WTC11 (cell line): ENCODE results near the gene TMEM245. TPM values are rescaled to one million over a fixed set of nuclear protein-coding genes. Genes with fewer than 3 reads are reported as not detected.
A peak's percentile ranks its signal among the peaks of the same experiment; 100 is the strongest.

Source experiments
- ATAC-seq: fragments of 200-7000 bp; cut with Tn5 transposase; 2 replicates; pipeline ENCODE4 v1.10.0; 2021; ENCODE audit warnings: mild to moderate bottlenecking, moderate library complexity
- CTCF ChIA-PET: fragments of 300-600 bp; sonication (Branson Sonifier 250); formaldehyde crosslinking; loops from one replicate; lab custom pipeline; 2021; ENCODE audit warnings: antibody characterized with exemption; lab: Charles Lee
- POLR2A ChIA-PET: fragments of 350-600 bp; sonication (Branson Sonifier 250); formaldehyde crosslinking; loops from one replicate; lab custom pipeline; 2021; ENCODE audit warnings: antibody characterized with exemption; lab: Charles Lee
- DNase-seq: peaks from one replicate; pipeline ENCODE4 v3.0.0; 2021; ENCODE audit warnings: low spot score
- H3K27ac Mint-ChIP-seq: 2 replicates; pipeline ENCODE4 v1.8.0; 2021; ENCODE audit warnings: mixed read lengths
- H3K27me3 Mint-ChIP-seq: 2 replicates; pipeline ENCODE4 v1.8.0; 2021; ENCODE audit warnings: low read depth, mild to moderate bottlenecking, moderate library complexity, mixed read lengths
- H3K36me3 Mint-ChIP-seq: 2 replicates; pipeline ENCODE4 v1.8.0; 2021; ENCODE audit warnings: mixed read lengths
- H3K4me1 Mint-ChIP-seq: 2 replicates; pipeline ENCODE4 v1.8.0; 2022; ENCODE audit warnings: mixed read lengths
- H3K4me3 Mint-ChIP-seq: 2 replicates; pipeline ENCODE4 v1.8.0; 2021; ENCODE audit warnings: mild to moderate bottlenecking, moderate library complexity, mixed read lengths
- H3K9me3 Mint-ChIP-seq: 2 replicates; pipeline ENCODE4 v1.8.0; 2021; ENCODE audit warnings: mixed read lengths
- E2F5 ChIP-seq: sonication (generic); formaldehyde crosslinking; IDR thresholded peaks from 2 replicates; pipeline ENCODE4 v1.8.1; 2022; ENCODE audit warnings: mild to moderate bottlenecking, moderate library complexity, missing genetic modification reagents
- GTF2I ChIP-seq: fragments of 250-450 bp; sonication (Bioruptor Pico); conservative IDR thresholded peaks from 2 replicates; pipeline ENCODE4 v1.4.0; 2021; ENCODE audit warnings: mild to moderate bottlenecking
- IRF2 ChIP-seq: sonication (generic); formaldehyde crosslinking; IDR thresholded peaks from 2 replicates; pipeline ENCODE4 v1.8.0; 2022; ENCODE audit warnings: low read depth, missing genetic modification reagents, borderline replicate concordance
- NFE2L1 ChIP-seq: sonication (generic); formaldehyde crosslinking; IDR thresholded peaks from 2 replicates; pipeline ENCODE4 v1.8.1; 2023; ENCODE audit warnings: missing genetic modification reagents
- NR1H2 ChIP-seq: sonication (generic); formaldehyde crosslinking; IDR thresholded peaks from 2 replicates; pipeline ENCODE4 v1.9.0; 2021; ENCODE audit warnings: mild to moderate bottlenecking, moderate library complexity, missing genetic modification reagents
- RORB ChIP-seq: fragments of 250-450 bp; sonication (Bioruptor Pico); IDR thresholded peaks from 2 replicates; pipeline ENCODE4 v1.9.0; 2021; ENCODE audit warnings: mild to moderate bottlenecking
- SP1 ChIP-seq: sonication (generic); formaldehyde crosslinking; conservative IDR thresholded peaks from 2 replicates; pipeline ENCODE4 v1.8.1; 2022; ENCODE audit warnings: missing genetic modification reagents
- ZNF317 ChIP-seq: sonication (generic); formaldehyde crosslinking; IDR thresholded peaks from 2 replicates; pipeline ENCODE4 v1.8.1; 2023; ENCODE audit warnings: low read depth, mild to moderate bottlenecking, moderate library complexity, missing genetic modification reagents, borderline replicate concordance
- ZNF423 ChIP-seq: fragments of 250-450 bp; sonication (Bioruptor Pico); IDR thresholded peaks from 2 replicates; pipeline ENCODE4 v2.1.2; 2022; ENCODE audit warnings: mild to moderate bottlenecking, moderate library complexity
- total RNA-seq: library from RNA; stranded (reverse); gene quantifications from 3 replicates; pipeline ENCODE4 v1.2.3, GENCODE V29; 2021
- TF ChIP-seq, protein P1 (sequence below): sonication (generic); formaldehyde crosslinking; IDR thresholded peaks from 2 replicates; pipeline ENCODE4 v1.8.0; 2023; ENCODE audit warnings: missing genetic modification reagents, mild to moderate bottlenecking, borderline replicate concordance
- TF ChIP-seq, protein P2 (sequence below): fragments of 250-450 bp; sonication (Bioruptor Pico); IDR thresholded peaks from 2 replicates; pipeline ENCODE4 v2.1.2; 2022; ENCODE audit warnings: mild to moderate bottlenecking, moderate library complexity
- TF ChIP-seq, protein P3 (sequence below): fragments of 250-450 bp; sonication (Bioruptor Pico); IDR thresholded peaks from 2 replicates; pipeline ENCODE4 v1.9.0; 2021; ENCODE audit warnings: mild to moderate bottlenecking
- TF ChIP-seq, protein P4 (sequence below): sonication (generic); formaldehyde crosslinking; IDR thresholded peaks from 2 replicates; pipeline ENCODE4 v1.8.1; 2023; ENCODE audit warnings: mild to moderate bottlenecking, missing genetic modification reagents, moderate library complexity
- TF ChIP-seq, protein P5 (sequence below): sonication (generic); formaldehyde crosslinking; IDR thresholded peaks from 2 replicates; pipeline ENCODE4 v1.8.1; 2023; ENCODE audit warnings: mild to moderate bottlenecking, missing genetic modification reagents, moderate library complexity
- TF ChIP-seq, protein P6 (sequence below): fragments of 250-450 bp; sonication (Bioruptor Pico); IDR thresholded peaks from 2 replicates; pipeline ENCODE4 v1.8.0; 2021; ENCODE audit warnings: mild to moderate bottlenecking

Gene TMEM245
- total RNA-seq, 1 experiment from 2014 or later, result 40.8 TPM

- ATAC-seq (peak; percentile 47), DNase-seq (no peak)
- Mint-ChIP-seq H3K4me3 (peak overlapping the region; percentile 56), H3K36me3 (peaks cover 7% of the 10 kb centered on the region; the same call in 1 of the 2 replicates), H3K27ac (no peak overlapping the region), H3K27me3 (peaks cover 48% of the 10 kb centered on the region), H3K9me3 (peaks cover 11% of the 10 kb centered on the region), H3K4me1 (peaks cover 9% of the 10 kb centered on the region)
- CTCF ChIA-PET, result interaction anchor here (0.7 to 5.8 kb wide), 9 partner anchors 17 to 274 kb away, joined by 3 to 37 read pairs (median 3); no protein-coding TSS in a partner anchor
- TF ChIP-seq, protein P1, sequence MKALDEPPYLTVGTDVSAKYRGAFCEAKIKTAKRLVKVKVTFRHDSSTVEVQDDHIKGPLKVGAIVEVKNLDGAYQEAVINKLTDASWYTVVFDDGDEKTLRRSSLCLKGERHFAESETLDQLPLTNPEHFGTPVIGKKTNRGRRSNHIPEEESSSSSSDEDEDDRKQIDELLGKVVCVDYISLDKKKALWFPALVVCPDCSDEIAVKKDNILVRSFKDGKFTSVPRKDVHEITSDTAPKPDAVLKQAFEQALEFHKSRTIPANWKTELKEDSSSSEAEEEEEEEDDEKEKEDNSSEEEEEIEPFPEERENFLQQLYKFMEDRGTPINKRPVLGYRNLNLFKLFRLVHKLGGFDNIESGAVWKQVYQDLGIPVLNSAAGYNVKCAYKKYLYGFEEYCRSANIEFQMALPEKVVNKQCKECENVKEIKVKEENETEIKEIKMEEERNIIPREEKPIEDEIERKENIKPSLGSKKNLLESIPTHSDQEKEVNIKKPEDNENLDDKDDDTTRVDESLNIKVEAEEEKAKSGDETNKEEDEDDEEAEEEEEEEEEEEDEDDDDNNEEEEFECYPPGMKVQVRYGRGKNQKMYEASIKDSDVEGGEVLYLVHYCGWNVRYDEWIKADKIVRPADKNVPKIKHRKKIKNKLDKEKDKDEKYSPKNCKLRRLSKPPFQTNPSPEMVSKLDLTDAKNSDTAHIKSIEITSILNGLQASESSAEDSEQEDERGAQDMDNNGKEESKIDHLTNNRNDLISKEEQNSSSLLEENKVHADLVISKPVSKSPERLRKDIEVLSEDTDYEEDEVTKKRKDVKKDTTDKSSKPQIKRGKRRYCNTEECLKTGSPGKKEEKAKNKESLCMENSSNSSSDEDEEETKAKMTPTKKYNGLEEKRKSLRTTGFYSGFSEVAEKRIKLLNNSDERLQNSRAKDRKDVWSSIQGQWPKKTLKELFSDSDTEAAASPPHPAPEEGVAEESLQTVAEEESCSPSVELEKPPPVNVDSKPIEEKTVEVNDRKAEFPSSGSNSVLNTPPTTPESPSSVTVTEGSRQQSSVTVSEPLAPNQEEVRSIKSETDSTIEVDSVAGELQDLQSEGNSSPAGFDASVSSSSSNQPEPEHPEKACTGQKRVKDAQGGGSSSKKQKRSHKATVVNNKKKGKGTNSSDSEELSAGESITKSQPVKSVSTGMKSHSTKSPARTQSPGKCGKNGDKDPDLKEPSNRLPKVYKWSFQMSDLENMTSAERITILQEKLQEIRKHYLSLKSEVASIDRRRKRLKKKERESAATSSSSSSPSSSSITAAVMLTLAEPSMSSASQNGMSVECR (CRISPR knock-in tag), result no peak
- no peak for TF ChIP-seq ZNF317 (CRISPR knock-in tag)
- TF ChIP-seq SP1 (CRISPR knock-in tag), result no peak; the same call in 1 of the 2 replicates
- TF ChIP-seq, protein P2, sequence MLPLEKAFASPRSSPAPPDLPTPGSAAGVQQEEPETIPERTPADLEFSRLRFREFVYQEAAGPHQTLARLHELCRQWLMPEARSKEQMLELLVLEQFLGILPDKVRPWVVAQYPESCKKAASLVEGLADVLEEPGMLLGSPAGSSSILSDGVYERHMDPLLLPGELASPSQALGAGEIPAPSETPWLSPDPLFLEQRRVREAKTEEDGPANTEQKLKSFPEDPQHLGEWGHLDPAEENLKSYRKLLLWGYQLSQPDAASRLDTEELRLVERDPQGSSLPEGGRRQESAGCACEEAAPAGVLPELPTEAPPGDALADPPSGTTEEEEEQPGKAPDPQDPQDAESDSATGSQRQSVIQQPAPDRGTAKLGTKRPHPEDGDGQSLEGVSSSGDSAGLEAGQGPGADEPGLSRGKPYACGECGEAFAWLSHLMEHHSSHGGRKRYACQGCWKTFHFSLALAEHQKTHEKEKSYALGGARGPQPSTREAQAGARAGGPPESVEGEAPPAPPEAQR (CRISPR knock-in tag), result no peak
- TF ChIP-seq, protein P3, sequence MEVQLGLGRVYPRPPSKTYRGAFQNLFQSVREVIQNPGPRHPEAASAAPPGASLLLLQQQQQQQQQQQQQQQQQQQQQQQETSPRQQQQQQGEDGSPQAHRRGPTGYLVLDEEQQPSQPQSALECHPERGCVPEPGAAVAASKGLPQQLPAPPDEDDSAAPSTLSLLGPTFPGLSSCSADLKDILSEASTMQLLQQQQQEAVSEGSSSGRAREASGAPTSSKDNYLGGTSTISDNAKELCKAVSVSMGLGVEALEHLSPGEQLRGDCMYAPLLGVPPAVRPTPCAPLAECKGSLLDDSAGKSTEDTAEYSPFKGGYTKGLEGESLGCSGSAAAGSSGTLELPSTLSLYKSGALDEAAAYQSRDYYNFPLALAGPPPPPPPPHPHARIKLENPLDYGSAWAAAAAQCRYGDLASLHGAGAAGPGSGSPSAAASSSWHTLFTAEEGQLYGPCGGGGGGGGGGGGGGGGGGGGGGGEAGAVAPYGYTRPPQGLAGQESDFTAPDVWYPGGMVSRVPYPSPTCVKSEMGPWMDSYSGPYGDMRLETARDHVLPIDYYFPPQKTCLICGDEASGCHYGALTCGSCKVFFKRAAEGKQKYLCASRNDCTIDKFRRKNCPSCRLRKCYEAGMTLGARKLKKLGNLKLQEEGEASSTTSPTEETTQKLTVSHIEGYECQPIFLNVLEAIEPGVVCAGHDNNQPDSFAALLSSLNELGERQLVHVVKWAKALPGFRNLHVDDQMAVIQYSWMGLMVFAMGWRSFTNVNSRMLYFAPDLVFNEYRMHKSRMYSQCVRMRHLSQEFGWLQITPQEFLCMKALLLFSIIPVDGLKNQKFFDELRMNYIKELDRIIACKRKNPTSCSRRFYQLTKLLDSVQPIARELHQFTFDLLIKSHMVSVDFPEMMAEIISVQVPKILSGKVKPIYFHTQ (CRISPR knock-in tag), result no peak
- TF ChIP-seq IRF2 (CRISPR knock-in tag), result no peak
- TF ChIP-seq E2F5, result no peak
- no peak for TF ChIP-seq NR1H2 (CRISPR knock-in tag)
- no peak for TF ChIP-seq NFE2L1 (CRISPR knock-in tag)
- TF ChIP-seq GTF2I (CRISPR knock-in tag), result 0 out of 2 replicates have a peak, but pooled peaks have one; percentile 75
- TF ChIP-seq, protein P4, sequence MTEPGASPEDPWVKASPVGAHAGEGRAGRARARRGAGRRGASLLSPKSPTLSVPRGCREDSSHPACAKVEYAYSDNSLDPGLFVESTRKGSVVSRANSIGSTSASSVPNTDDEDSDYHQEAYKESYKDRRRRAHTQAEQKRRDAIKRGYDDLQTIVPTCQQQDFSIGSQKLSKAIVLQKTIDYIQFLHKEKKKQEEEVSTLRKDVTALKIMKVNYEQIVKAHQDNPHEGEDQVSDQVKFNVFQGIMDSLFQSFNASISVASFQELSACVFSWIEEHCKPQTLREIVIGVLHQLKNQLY (CRISPR knock-in tag), result no peak
- TF ChIP-seq, protein P5, sequence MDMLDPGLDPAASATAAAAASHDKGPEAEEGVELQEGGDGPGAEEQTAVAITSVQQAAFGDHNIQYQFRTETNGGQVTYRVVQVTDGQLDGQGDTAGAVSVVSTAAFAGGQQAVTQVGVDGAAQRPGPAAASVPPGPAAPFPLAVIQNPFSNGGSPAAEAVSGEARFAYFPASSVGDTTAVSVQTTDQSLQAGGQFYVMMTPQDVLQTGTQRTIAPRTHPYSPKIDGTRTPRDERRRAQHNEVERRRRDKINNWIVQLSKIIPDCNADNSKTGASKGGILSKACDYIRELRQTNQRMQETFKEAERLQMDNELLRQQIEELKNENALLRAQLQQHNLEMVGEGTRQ, result no peak
- peak; percentile 92; the same call in 1 of the 2 replicates for TF ChIP-seq ZNF423 (CRISPR knock-in tag)
- TF ChIP-seq, protein P6, sequence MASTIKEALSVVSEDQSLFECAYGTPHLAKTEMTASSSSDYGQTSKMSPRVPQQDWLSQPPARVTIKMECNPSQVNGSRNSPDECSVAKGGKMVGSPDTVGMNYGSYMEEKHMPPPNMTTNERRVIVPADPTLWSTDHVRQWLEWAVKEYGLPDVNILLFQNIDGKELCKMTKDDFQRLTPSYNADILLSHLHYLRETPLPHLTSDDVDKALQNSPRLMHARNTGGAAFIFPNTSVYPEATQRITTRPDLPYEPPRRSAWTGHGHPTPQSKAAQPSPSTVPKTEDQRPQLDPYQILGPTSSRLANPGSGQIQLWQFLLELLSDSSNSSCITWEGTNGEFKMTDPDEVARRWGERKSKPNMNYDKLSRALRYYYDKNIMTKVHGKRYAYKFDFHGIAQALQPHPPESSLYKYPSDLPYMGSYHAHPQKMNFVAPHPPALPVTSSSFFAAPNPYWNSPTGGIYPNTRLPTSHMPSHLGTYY (CRISPR knock-in tag), result no peak
- no peak for TF ChIP-seq RORB (CRISPR knock-in tag)
- POLR2A ChIA-PET, result interaction anchor here (1.0 to 2.3 kb wide), 2 partner anchors 17 to 47 kb away, joined by 5 to 9 read pairs; partner anchors contain the start of gene TMEM245
Observed at GRCh38 chr9:109166171-109166770, 46.5 kb upstream of the TMEM245 start.
